Measurements from ENCODE around the gene MAST2. TPM values are rescaled to one million over a fixed set of nuclear protein-coding genes. Genes with fewer than 3 reads are reported as not detected.
A peak's percentile ranks its signal among the peaks of the same experiment; 100 is the strongest.
"Not testable (repeated sequence)": the region's sequence is repeated elsewhere in the genome, so short reads cannot be mapped to it uniquely, and the experiment has no call there.

Gene MAST2
- total and polyA plus RNA-seq, 2 experiments from 2014 or later, result 14.2 to 19.1 TPM

DNA sequence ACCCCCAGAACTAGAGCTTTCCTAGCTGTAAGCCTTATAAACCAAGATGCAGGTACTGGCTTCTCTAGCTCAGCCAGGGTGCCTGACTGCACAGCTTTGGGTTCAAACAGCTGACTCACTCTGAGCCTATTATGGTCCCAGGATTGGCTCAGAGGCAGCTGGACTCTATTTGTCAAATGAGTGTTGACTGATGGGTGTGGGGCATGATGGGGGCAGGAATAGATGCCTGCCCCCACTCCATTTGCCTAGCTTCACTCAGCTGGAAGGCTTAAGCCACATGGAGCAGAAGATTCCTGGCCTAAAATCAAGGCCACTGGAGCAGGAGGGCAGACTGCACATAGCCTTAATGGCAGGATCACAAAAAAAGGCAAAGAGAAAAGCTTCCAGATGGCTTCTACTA is 238.6 kb downstream of the MAST2 start:
- H3K9ac ChIP-seq, result no peak overlapping the region
- no peak overlapping the region for H2AFZ ChIP-seq
- H3K4me2 ChIP-seq (ENCODE audit: unreplicated experiment), result no peak overlapping the region
- H3K9me3 ChIP-seq (ENCODE audit: low read depth), result no peaks in the 10 kb centered on the region
- H4K20me1 ChIP-seq (ENCODE audit: insufficient read depth), result no peaks in the 10 kb centered on the region
- H3K36me3 ChIP-seq (ENCODE audit: low read depth), result no peaks in the 10 kb centered on the region
- H3K4me3 ChIP-seq, result no peak overlapping the region
- H3K79me2 ChIP-seq (ENCODE audit: insufficient read depth), result no peaks in the 10 kb centered on the region
- no peak overlapping the region for H3K27ac ChIP-seq
- TF ChIP-seq EZH2 (IDR thresholded peaks at IDR 0.05; ENCODE audit: insufficient read depth, poor library complexity, severe bottlenecking) (no peak), EZH2phosphoT487 (IDR thresholded peaks at IDR 0.05; ENCODE audit: insufficient read depth, low read depth) (no peak)
- no peak for DNase-seq
- no peaks in the 10 kb centered on the region for H3K27me3 ChIP-seq (replicated peaks; ENCODE audit: insufficient read depth)
- no peaks in the 10 kb centered on the region for H3F3A ChIP-seq (ENCODE audit: insufficient read depth)
- H3K4me1 ChIP-seq (ENCODE audit: insufficient read depth), result 0 out of 2 replicates have a peak, but pooled peaks cover 7% of the 10 kb centered on the region
- in situ Hi-C loops (cut with MboI), result no loop called here
- no peaks in the 10 kb centered on the region for H3K9me2 ChIP-seq (ENCODE audit: insufficient read depth)

- Histone ChIP-seq H3K79me2 (ENCODE audit: insufficient read depth) (no peaks in the 10 kb centered on the region), H3K4me2 (ENCODE audit: unreplicated experiment) (no peak overlapping the region), H3F3A (ENCODE audit: insufficient read depth) (no peaks in the 10 kb centered on the region), H2AFZ (no peak overlapping the region), H3K9ac (no peak overlapping the region), H3K4me3 (no peak overlapping the region), H3K27me3 (replicated peaks; ENCODE audit: insufficient read depth) (no peaks in the 10 kb centered on the region), H3K4me1 (ENCODE audit: insufficient read depth) (0 out of 2 replicates have a peak, but pooled peaks cover 7% of the 10 kb centered on the region), H3K9me2 (ENCODE audit: insufficient read depth) (no peaks in the 10 kb centered on the region), H3K36me3 (ENCODE audit: low read depth) (no peaks in the 10 kb centered on the region), H3K9me3 (ENCODE audit: low read depth) (no peaks in the 10 kb centered on the region), H3K27ac (no peak overlapping the region), H4K20me1 (ENCODE audit: insufficient read depth) (no peaks in the 10 kb centered on the region)
- in situ Hi-C loops (cut with MboI), result no loop called here
- no peak for DNase-seq
- 72% methylated on average over 11 of the region's 11 CpGs for WGBS, 2 experiments (ENCODE audit: low coverage in 1 of 2, low lambda C conversion rate in 2 of 2, missing lambda C conversion rate in 2 of 2)
- TF ChIP-seq EZH2phosphoT487 (IDR thresholded peaks at IDR 0.05; ENCODE audit: insufficient read depth, low read depth) (no peak), EZH2 (IDR thresholded peaks at IDR 0.05; ENCODE audit: insufficient read depth, poor library complexity, severe bottlenecking) (no peak)
These were observed 240.1 kb downstream of the MAST2 start for GRCh38 chr1:46043458-46044017.

- no peak overlapping the region for H3K4me2 ChIP-seq (ENCODE audit: unreplicated experiment)
- H3F3A ChIP-seq (ENCODE audit: insufficient read depth), result no peaks in the 10 kb centered on the region
- no peak overlapping the region for H2AFZ ChIP-seq
- H3K4me1 ChIP-seq (ENCODE audit: insufficient read depth), result 0 out of 2 replicates have a peak, but pooled peaks cover 7% of the 10 kb centered on the region
- H3K9me3 ChIP-seq (ENCODE audit: low read depth), result no peaks in the 10 kb centered on the region
- DNase-seq, result no peak
- H3K9me2 ChIP-seq (ENCODE audit: insufficient read depth), result no peaks in the 10 kb centered on the region
- in situ Hi-C loops (cut with MboI), result no loop called here
- H3K9ac ChIP-seq, result no peak overlapping the region
- H3K27ac ChIP-seq, result no peak overlapping the region
- no peaks in the 10 kb centered on the region for H3K36me3 ChIP-seq (ENCODE audit: low read depth)
- H4K20me1 ChIP-seq (ENCODE audit: insufficient read depth), result no peaks in the 10 kb centered on the region
- WGBS, 2 experiments (ENCODE audit: low coverage in 1 of 2, low lambda C conversion rate in 2 of 2, missing lambda C conversion rate in 2 of 2), result 77 to 82% methylated on average over 5 of the region's 5 CpGs
- TF ChIP-seq EZH2phosphoT487 (IDR thresholded peaks at IDR 0.05; ENCODE audit: insufficient read depth, low read depth) (no peak), EZH2 (IDR thresholded peaks at IDR 0.05; ENCODE audit: insufficient read depth, poor library complexity, severe bottlenecking) (no peak)
- no peak overlapping the region for H3K4me3 ChIP-seq
- H3K27me3 ChIP-seq (replicated peaks; ENCODE audit: insufficient read depth), result no peaks in the 10 kb centered on the region
- no peaks in the 10 kb centered on the region for H3K79me2 ChIP-seq (ENCODE audit: insufficient read depth)
These were observed 240.7 kb downstream of the MAST2 start for GRCh38 chr1:46044116-46044515.

DNA sequence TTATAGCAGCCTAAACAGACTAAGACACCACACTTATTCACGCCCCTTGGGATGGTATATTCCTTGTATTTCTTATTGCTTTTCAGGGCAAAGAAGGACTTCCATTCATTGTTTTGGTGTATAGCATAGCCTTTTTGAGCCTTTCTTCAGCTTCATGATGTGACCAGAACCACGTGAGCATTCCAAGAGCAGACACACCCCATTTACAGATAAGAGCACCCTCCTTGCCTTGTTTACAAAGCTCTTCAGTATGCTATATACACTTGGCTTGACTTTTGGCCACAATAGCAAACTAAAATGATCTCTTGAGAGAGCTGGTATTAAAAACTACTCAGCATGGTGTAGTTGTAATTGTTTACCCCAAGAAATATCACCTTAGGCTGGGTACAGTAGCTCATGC is 250.3 kb downstream of the MAST2 start:
- no peaks in the 10 kb centered on the region for H3K9me3 ChIP-seq (ENCODE audit: low read depth)
- H3K27ac ChIP-seq, result no peak overlapping the region
- no peaks in the 10 kb centered on the region for H3K4me1 ChIP-seq (ENCODE audit: insufficient read depth)
- no peak overlapping the region for H3K9ac ChIP-seq
- H4K20me1 ChIP-seq (ENCODE audit: insufficient read depth), result no peaks in the 10 kb centered on the region
- no peaks in the 10 kb centered on the region for H3K27me3 ChIP-seq (replicated peaks; ENCODE audit: insufficient read depth)
- no peak overlapping the region for H3K4me3 ChIP-seq
- no peak for DNase-seq
- H3F3A ChIP-seq (ENCODE audit: insufficient read depth), result no peaks in the 10 kb centered on the region
- in situ Hi-C loops (cut with MboI), result no loop called here
- no peaks in the 10 kb centered on the region for H3K79me2 ChIP-seq (ENCODE audit: insufficient read depth)
- WGBS, 2 experiments (ENCODE audit: low coverage in 1 of 2, low lambda C conversion rate in 2 of 2, missing lambda C conversion rate in 2 of 2), result 46 to 58% methylated on average over 2 of the region's 2 CpGs
- no peaks in the 10 kb centered on the region for H3K36me3 ChIP-seq (ENCODE audit: low read depth)
- H3K9me2 ChIP-seq (ENCODE audit: insufficient read depth), result no peaks in the 10 kb centered on the region
- TF ChIP-seq EZH2 (IDR thresholded peaks at IDR 0.05; ENCODE audit: insufficient read depth, poor library complexity, severe bottlenecking), result no peak
- no peak for TF ChIP-seq EZH2phosphoT487 (IDR thresholded peaks at IDR 0.05; ENCODE audit: insufficient read depth, low read depth)
- H2AFZ ChIP-seq, result 0 out of 2 replicates have a peak overlapping the region, but pooled peaks have one; percentile 10
- H3K4me2 ChIP-seq (ENCODE audit: unreplicated experiment), result no peak overlapping the region

DNA sequence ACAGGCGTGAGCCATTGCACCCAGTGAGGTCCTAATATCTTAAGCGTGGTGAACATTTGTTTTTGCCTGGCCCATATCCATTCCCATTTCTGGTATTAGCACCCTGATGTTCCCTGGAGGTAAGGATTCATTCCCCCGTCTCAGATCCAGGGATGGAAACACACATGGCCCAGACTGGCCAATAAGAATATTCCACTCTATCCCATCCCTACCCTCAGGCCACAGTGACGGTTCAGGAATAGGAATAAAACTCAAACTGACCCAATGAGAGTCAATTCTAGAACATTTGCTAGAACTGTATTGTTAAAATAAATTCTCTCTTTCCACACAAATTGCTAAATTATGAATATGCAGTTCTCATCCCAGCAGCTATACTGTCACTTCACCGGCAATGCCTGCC is 252.9 kb downstream of the MAST2 start:
- in situ Hi-C loops (cut with MboI), result no loop called here
- WGBS, 2 experiments (ENCODE audit: low coverage in 1 of 2, low lambda C conversion rate in 2 of 2, missing lambda C conversion rate in 2 of 2), result 87 to 90% methylated on average over 5 of the region's 5 CpGs
- TF ChIP-seq EZH2 (IDR thresholded peaks at IDR 0.05; ENCODE audit: insufficient read depth, poor library complexity, severe bottlenecking) (no peak), EZH2phosphoT487 (IDR thresholded peaks at IDR 0.05; ENCODE audit: insufficient read depth, low read depth) (no peak)
- no peak overlapping the region for H3K4me3 ChIP-seq
- H3K9ac ChIP-seq, result no peak overlapping the region
- no peak overlapping the region for H3K4me2 ChIP-seq (ENCODE audit: unreplicated experiment)
- no peaks in the 10 kb centered on the region for H3K9me3 ChIP-seq (ENCODE audit: low read depth)
- no peaks in the 10 kb centered on the region for H3K4me1 ChIP-seq (ENCODE audit: insufficient read depth)
- H2AFZ ChIP-seq, result no peak overlapping the region
- H3K27me3 ChIP-seq (replicated peaks; ENCODE audit: insufficient read depth), result no peaks in the 10 kb centered on the region
- H3K27ac ChIP-seq, result no peak overlapping the region
- H4K20me1 ChIP-seq (ENCODE audit: insufficient read depth), result no peaks in the 10 kb centered on the region
- H3F3A ChIP-seq (ENCODE audit: insufficient read depth), result no peaks in the 10 kb centered on the region
- no peaks in the 10 kb centered on the region for H3K79me2 ChIP-seq (ENCODE audit: insufficient read depth)
- no peak for DNase-seq
- H3K36me3 ChIP-seq (ENCODE audit: low read depth), result no peaks in the 10 kb centered on the region
- no peaks in the 10 kb centered on the region for H3K9me2 ChIP-seq (ENCODE audit: insufficient read depth)

- H3K4me3 ChIP-seq; H3K36me3 ChIP-seq (ENCODE audit: low read depth); H2AFZ ChIP-seq; DNase-seq; H4K20me1 ChIP-seq (ENCODE audit: insufficient read depth); in situ Hi-C loops (cut with MboI); H3K27me3 ChIP-seq (replicated peaks; ENCODE audit: insufficient read depth); H3K27ac ChIP-seq; H3K4me2 ChIP-seq (ENCODE audit: unreplicated experiment); H3K9me2 ChIP-seq (ENCODE audit: insufficient read depth); H3F3A ChIP-seq (ENCODE audit: insufficient read depth); H3K79me2 ChIP-seq (ENCODE audit: insufficient read depth); H3K4me1 ChIP-seq (ENCODE audit: insufficient read depth); H3K9ac ChIP-seq; H3K9me3 ChIP-seq (ENCODE audit: low read depth): not testable (repeated sequence)
- WGBS, 2 experiments (ENCODE audit: low coverage in 1 of 2, low lambda C conversion rate in 2 of 2, missing lambda C conversion rate in 2 of 2), result 65 to 77% methylated on average over 4 of the region's 4 CpGs
These were observed 253.8 kb downstream of the MAST2 start for GRCh38 chr1:46057215-46057614.

Measured in GM23248 (cell line).